HS-27A (cell line): Measurements from ENCODE around the gene HSF4.
A peak's percentile ranks its signal among the peaks of the same experiment; 100 is the strongest.

Source experiments
- DNase-seq: peaks from one replicate; pipeline ENCODE4 v3.0.0-alpha.2; 2012; ENCODE audit warnings: low read depth, missing footprints

Gene HSF4

GRCh38 chr16:67184995-67185650 lies 20.6 kb downstream of the HSF4 start:
- DNase-seq = peak; percentile 62

GRCh38 chr16:67185651-67186134 lies 21.1 kb downstream of the HSF4 start:
- DNase-seq = no peak

GRCh38 chr16:67186550-67186950 lies 22.0 kb downstream of the HSF4 start:
- peak; percentile 60 for DNase-seq

GRCh38 chr16:67187175-67187890 lies 22.8 kb downstream of the HSF4 start:
- DNase-seq = no peak

- no peak for DNase-seq
These were observed 23.8 kb downstream of the HSF4 start for GRCh38 chr16:67188323-67188722.

- no peak for DNase-seq
These were observed 24.3 kb downstream of the HSF4 start for GRCh38 chr16:67188798-67189197.

GRCh38 chr16:67190041-67190440 lies 25.5 kb downstream of the HSF4 start, which contains the start of gene EXOC3L1:
TSS of gene EXOC3L1 (minus strand) at chr16:67190136. CDS start at chr16:67189676, 460 bp downstream.
- DNase-seq = no peak

- DNase-seq = no peak
These were observed 26.2 kb downstream of the HSF4 start for GRCh38 chr16:67190448-67191399.

- DNase-seq = no peak
These were observed 27.0 kb downstream of the HSF4 start for GRCh38 chr16:67191411-67191994.

GRCh38 chr16:67191995-67192681 lies 27.6 kb downstream of the HSF4 start, which contains the start of gene E2F4:
TSS of gene E2F4 (plus strand) at chr16:67192155. CDS start at chr16:67192228, 73 bp downstream.
- DNase-seq = peak; percentile 82

- DNase-seq = no peak
These were observed 28.3 kb downstream of the HSF4 start for GRCh38 chr16:67192781-67193361.

GRCh38 chr16:67193536-67193935 lies 29.0 kb downstream of the HSF4 start:
- DNase-seq = no peak

- DNase-seq = no peak
These were observed 29.7 kb downstream of the HSF4 start for GRCh38 chr16:67194260-67194659.

- no peak for DNase-seq
These were observed 31.1 kb downstream of the HSF4 start for GRCh38 chr16:67195676-67196075.

GRCh38 chr16:67196881-67197280 lies 32.3 kb downstream of the HSF4 start:
- no peak for DNase-seq

GRCh38 chr16:67197704-67198103 lies 33.2 kb downstream of the HSF4 start:
- DNase-seq = no peak

- DNase-seq = no peak
These were observed 33.7 kb downstream of the HSF4 start for GRCh38 chr16:67198238-67198734.

GRCh38 chr16:67199011-67199807 lies 34.7 kb downstream of the HSF4 start, which contains the start of gene ELMO3:
TSS of gene ELMO3 (plus strand) at chr16:67199131. CDS start at chr16:67199327, 196 bp downstream.
- no peak for DNase-seq

GRCh38 chr16:67199808-67200198 lies 35.3 kb downstream of the HSF4 start:
- DNase-seq = no peak

- DNase-seq = no peak
These were observed 35.9 kb downstream of the HSF4 start for GRCh38 chr16:67200491-67200890.
